Stimulated activated naive CD8-positive, alpha-beta T cell treated with anti-CD3 and anti-CD28 coated beads, Interleukin-15, amount 100 ng/mL, for 72 hours (primary cell): ENCODE data around the gene LRRC8D.

Experiments used
- ATAC-seq: fragments of 150-1000 bp; cut with Tn5 transposase; 2 replicates; pipeline ENCODE4 v1.10.0; 2021; ENCODE audit warnings: mild to moderate bottlenecking, moderate library complexity
- DNase-seq, 2 donors: peaks; one replicate each; pipeline ENCODE4 v3.0.0; 2021 to 2022
- H3K27ac Mint-ChIP-seq, 2 donors: one replicate each; pipeline ENCODE4 v1.8.0; 2022; ENCODE audit warnings: mild to moderate bottlenecking in 2 of 2, mixed read lengths in 2 of 2, moderate library complexity in 2 of 2
- H3K27me3 Mint-ChIP-seq: one replicate; pipeline ENCODE4 v1.8.0; 2022; ENCODE audit warnings: mixed read lengths
- H3K4me1 Mint-ChIP-seq: one replicate; pipeline ENCODE4 v1.8.0; 2022; ENCODE audit warnings: mild to moderate bottlenecking, mixed read lengths
- H3K4me3 Mint-ChIP-seq, 2 donors: one replicate each; pipeline ENCODE4 v1.8.0; 2022; ENCODE audit warnings: mild to moderate bottlenecking in 2 of 2, mixed read lengths in 2 of 2, moderate library complexity in 1 of 2
- H3K9me3 Mint-ChIP-seq, 2 donors: one replicate each; pipeline ENCODE4 v1.8.0; 2022; ENCODE audit warnings: mixed read lengths in 2 of 2

LRRC8D gene

DNA sequence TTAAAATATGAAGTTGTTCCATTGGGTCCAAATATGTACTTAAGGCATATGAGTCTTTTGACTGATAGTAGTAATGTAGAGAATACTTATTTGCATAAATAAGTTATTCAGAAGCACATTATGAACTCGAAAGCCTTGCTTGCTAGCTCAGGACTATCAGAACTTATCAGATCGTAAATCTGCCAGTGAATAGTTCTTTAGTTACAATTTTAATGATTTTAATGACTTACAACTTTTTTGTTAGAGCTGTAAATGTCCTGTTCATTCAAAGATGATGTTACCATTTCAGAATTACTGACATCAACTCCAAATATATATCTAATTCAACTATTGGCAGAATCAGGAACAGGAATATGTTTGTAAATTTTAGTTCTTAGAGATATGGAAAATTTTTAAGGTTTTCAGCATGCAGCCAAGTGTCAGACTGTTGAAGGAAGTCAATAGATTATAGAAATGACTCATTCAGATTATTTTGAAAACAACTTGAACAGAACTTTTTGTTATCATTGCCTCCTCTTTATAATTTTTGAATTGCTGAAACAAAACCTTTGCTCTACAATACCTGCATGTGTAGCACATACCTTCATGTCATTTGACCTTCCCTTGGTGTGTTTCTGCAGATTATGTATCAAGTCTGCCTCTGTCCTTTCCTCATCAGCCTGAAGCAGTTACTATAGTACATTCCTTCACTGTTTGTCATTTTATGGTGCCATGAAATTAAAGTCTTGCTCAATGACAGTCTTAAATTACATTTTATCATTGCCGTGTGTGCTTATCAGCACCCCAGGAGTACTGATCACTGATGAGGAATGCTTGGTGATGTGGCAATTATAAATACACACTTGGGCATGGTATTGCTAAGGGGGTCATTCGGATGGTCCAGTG lies 44.9 kb downstream of the LRRC8D start:
- H3K4me1 Mint-ChIP-seq: peaks cover 85% of the 10 kb centered on the region
- ATAC-seq (no peak), DNase-seq (no peak)
- H3K9me3 Mint-ChIP-seq: peaks cover 7 to 14% of the 10 kb centered on the region in 2 donors
- no peak overlapping the region for H3K4me3 Mint-ChIP-seq
- H3K27ac Mint-ChIP-seq: no peak overlapping the region
- no peaks in the 10 kb centered on the region for H3K27me3 Mint-ChIP-seq

DNA sequence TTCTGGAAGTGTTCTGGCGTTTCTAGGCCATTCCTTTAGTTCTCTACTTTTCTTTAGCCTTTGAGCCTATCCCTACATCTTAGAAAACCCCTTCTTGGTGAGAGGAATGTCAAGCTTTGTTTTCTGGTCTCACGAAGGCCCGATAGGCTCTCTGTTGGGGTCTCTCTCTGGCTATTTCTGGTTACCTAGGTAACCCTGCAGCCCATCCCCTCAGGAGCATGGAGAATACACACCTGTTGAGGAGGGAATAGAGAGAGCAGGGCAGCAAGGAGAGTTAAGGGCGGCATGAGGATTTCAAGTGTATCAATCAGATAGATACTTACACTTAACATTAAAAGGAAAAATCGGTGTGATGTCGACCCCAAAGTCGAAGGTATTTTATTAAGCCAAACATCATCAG lies 45.7 kb downstream of the LRRC8D start:
- DNase-seq (no peak), ATAC-seq (no peak)
- Mint-ChIP-seq H3K27me3 (no peaks in the 10 kb centered on the region), H3K4me3 (no peak overlapping the region), H3K4me1 (peaks cover 83% of the 10 kb centered on the region), H3K9me3 (peaks cover 7 to 14% of the 10 kb centered on the region in 2 donors), H3K27ac (no peak overlapping the region)

DNA sequence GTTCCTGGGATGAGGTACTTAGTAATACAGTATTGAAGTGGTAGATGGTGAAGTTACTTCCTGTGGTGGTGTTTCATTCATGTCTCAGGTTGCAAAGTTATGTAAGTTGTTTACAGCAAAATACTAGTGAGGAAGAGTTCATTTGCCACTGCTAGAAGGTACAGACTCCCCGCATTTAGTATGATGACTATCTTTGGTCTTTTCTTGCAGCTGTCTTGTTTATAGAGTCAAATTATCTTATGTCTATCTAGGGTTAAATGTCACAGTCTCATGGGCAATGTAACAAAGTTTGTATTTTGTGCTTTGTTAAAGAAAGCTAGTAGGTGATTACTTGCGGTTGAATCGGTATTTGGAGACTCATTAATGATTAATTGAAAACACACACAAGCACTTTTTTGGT lies 50.2 kb downstream of the LRRC8D start:
- H3K9me3 Mint-ChIP-seq: peaks cover 7% of the 10 kb centered on the region in 2 donors
- no peak for ATAC-seq
- H3K27me3 Mint-ChIP-seq: no peaks in the 10 kb centered on the region
- DNase-seq: no peak
- no peak overlapping the region for H3K27ac Mint-ChIP-seq
- no peak overlapping the region for H3K4me3 Mint-ChIP-seq
- H3K4me1 Mint-ChIP-seq: peaks cover 58% of the 10 kb centered on the region

DNA sequence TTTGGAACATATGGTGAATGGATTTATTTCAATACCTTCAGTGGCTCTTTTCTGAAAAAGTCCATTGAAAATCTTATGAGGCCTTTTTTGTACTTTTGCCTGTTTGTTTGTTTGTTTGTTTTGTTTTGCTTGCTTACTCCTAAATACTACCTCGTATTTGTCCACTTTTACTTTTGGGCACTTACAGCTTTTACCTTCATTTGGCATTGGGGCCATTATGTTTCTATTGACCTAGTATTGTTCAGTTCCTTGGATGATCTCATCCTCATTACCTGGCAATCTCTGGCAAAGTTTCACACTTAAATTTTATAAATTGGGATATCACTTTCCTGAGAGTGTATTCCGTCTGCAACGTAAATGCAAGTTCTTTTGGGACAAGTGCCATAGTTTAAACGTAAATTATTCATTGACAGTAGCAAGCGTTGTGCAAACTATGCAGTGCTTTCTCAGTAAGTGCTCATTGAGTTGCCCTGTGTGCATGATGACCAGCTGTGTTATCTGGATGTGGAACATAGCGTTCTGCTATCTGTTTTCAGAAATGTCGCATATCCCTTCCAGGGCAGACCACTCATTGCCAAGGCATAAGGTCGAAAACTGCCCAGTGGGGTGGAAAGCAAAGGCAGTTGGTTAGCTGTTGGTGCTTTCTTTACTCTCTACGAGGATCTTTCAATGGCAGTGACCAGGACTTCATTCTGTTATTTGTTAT lies 51.1 kb downstream of the LRRC8D start:
- Mint-ChIP-seq H3K4me3 (no peak overlapping the region), H3K27ac (no peak overlapping the region), H3K27me3 (no peaks in the 10 kb centered on the region), H3K9me3 (peaks cover 7% of the 10 kb centered on the region in 2 donors), H3K4me1 (peaks cover 55% of the 10 kb centered on the region)
- ATAC-seq (no peak), DNase-seq (no peak)

DNA sequence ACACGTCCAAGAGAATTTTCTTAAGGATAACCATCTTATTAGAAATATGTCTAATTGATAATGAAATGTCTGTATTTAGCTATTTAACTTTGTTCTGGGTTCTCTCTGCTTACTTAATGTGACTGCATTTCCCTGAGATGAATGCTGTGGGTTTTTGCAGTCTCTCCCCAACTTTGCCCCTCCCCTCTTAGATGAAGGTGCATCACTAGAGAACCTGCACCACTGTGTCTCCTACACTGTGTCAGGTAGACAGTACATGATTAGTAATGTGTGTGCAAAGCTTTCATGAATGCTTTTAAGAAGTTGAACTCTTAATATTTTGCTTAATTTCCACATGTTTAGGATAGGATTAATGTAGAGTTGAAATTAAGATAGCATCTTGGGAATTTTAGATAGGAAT lies 51.7 kb downstream of the LRRC8D start:
- H3K9me3 Mint-ChIP-seq: peaks cover 7% of the 10 kb centered on the region in 2 donors
- no peak for ATAC-seq
- H3K4me3 Mint-ChIP-seq: no peak overlapping the region
- peaks cover 49% of the 10 kb centered on the region for H3K4me1 Mint-ChIP-seq
- no peak for DNase-seq
- no peak overlapping the region for H3K27ac Mint-ChIP-seq
- no peaks in the 10 kb centered on the region for H3K27me3 Mint-ChIP-seq

DNA sequence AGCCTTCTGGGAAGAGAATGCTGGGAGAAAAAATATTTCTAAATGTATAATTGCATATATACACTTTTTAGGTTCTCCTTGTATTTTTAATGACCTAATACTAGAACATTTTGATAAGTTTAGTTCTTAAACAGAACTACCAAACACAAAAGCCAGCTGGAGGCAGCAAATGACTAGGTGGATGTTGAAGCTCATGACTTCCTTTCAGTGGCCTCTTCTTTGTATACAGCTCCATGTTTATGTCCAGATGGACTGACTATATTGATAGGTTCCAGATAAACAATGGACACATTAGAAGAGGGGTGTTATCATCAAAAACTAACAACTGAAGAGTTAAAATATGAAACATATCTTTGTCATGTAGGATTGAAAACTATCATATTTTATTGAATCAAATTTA lies 52.5 kb downstream of the LRRC8D start:
- H3K27me3 Mint-ChIP-seq: no peaks in the 10 kb centered on the region
- H3K9me3 Mint-ChIP-seq: peaks cover 7% of the 10 kb centered on the region in 2 donors
- H3K27ac Mint-ChIP-seq: no peak overlapping the region
- no peak for DNase-seq
- ATAC-seq: no peak
- H3K4me3 Mint-ChIP-seq: no peak overlapping the region
- peaks cover 50% of the 10 kb centered on the region for H3K4me1 Mint-ChIP-seq

DNA sequence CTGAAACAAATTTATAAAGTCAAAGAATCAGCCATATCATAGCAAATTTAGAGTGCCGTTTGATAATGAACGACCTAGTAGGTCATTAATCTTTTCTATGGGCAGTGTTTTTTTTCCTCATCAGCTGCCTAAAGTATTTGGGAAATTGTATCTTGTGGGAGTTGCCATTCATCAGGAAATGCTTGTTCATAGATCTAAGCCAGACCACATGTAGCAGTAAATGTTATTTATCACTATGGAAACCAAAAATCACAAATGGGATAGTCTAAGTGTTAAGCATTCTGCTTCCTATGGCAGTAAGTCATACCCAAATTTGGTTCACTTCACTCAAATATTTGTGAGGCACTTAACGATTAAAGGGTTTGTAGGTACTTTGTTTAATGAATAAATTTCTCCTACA lies 52.9 kb downstream of the LRRC8D start:
- Mint-ChIP-seq H3K9me3 (peaks cover 7% of the 10 kb centered on the region in 2 donors), H3K27ac (no peak overlapping the region), H3K4me1 (peaks cover 49% of the 10 kb centered on the region), H3K4me3 (no peak overlapping the region), H3K27me3 (no peaks in the 10 kb centered on the region)
- DNase-seq (no peak), ATAC-seq (no peak)

DNA sequence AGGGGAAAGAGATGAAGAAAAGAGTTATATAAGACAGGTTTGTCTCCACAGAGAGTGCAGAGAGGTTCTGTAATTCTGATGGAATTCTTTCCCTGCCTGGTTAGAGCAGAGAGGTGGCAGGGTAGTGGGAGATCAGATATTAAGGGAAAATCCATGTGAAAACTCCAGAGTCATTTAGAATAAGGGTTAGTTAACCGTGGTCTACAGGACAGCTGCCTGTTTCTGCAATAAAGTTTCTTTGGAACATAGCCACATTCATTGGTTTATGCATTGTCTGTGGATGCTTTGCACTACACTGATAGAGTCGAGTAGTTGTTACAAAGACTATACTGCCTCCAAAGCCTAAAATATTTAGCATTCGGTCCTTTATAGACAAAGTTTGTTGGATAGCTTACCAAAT lies 55.6 kb downstream of the LRRC8D start:
- Mint-ChIP-seq H3K4me3 (no peak overlapping the region), H3K4me1 (peaks cover 43% of the 10 kb centered on the region), H3K27ac (no peak overlapping the region), H3K9me3 (peaks cover 7 to 9% of the 10 kb centered on the region in 2 donors), H3K27me3 (no peaks in the 10 kb centered on the region)
- ATAC-seq (no peak), DNase-seq (no peak)

DNA sequence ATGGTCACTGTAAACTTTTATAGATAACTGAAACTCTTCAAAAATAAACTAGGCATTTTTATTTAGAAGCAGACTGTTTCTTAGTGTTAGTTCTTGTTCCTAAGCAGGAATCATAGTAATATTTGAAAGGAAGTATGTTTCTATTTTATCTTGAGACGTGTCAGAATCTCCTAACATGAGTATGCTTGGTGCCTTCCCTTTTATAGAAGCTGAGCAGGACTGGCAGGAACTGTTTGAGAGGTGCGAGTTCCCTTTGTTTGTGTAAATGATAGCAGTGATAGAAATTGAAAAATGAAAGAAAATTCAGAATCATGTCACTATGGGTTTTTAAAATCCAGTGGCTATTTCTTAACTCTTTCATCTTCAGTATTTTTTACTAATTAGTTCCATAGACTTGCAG lies 56.9 kb downstream of the LRRC8D start:
- H3K4me3 Mint-ChIP-seq: no peak overlapping the region
- ATAC-seq (no peak), DNase-seq (no peak)
- peak overlapping the region in 1 of 2 donors; percentile 43 for H3K27ac Mint-ChIP-seq
- H3K9me3 Mint-ChIP-seq: peaks cover 12 to 16% of the 10 kb centered on the region in 2 donors
- H3K4me1 Mint-ChIP-seq: peaks cover 48% of the 10 kb centered on the region
- no peaks in the 10 kb centered on the region for H3K27me3 Mint-ChIP-seq

DNA sequence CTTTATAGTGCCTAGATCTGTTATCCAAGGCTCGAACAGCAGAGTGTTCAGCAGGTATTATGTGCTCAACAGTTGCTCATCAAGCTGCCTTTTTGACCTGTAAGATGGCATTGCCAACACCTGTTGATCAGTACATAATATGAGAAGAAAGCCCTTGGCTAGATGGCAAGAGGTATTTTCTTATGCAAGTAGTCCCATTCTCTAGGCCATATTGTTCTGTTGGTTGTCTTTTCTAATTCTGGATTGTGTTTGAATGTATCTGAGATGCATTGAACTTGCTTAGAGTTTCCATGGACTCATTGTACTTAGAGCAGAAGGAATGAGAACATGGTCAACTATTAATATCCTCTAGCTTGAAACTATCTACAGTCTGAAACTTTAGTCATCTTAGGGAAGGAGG lies 57.4 kb downstream of the LRRC8D start:
- no peak for ATAC-seq
- DNase-seq: no peak
- Mint-ChIP-seq H3K4me3 (no peak overlapping the region), H3K27ac (no peak overlapping the region), H3K9me3 (peaks cover 15 to 16% of the 10 kb centered on the region in 2 donors), H3K27me3 (no peaks in the 10 kb centered on the region), H3K4me1 (peaks cover 51% of the 10 kb centered on the region)

DNA sequence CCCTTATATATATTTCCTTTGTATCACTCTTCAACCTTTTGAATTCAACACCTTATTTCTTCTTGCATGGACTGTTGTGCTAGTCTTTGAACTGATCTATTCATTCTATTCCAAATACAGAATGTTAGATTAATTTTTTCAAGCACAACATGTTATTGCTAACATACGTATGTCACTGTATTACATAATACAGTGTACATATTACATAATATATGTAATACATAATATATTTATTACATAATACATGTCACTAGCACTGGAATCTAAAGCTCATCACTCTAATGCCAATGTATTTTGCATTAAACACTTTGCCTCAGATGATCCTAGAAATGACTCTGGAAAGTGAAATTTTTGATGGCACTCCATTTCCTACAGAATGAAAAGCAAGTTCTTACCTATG lies 59.8 kb downstream of the LRRC8D start:
- Mint-ChIP-seq H3K4me3 (no peak overlapping the region), H3K4me1 (peaks cover 57% of the 10 kb centered on the region), H3K27me3 (no peaks in the 10 kb centered on the region), H3K27ac (no peak overlapping the region), H3K9me3 (peaks cover 15 to 16% of the 10 kb centered on the region in 2 donors)
- ATAC-seq (no peak), DNase-seq (no peak)

DNA sequence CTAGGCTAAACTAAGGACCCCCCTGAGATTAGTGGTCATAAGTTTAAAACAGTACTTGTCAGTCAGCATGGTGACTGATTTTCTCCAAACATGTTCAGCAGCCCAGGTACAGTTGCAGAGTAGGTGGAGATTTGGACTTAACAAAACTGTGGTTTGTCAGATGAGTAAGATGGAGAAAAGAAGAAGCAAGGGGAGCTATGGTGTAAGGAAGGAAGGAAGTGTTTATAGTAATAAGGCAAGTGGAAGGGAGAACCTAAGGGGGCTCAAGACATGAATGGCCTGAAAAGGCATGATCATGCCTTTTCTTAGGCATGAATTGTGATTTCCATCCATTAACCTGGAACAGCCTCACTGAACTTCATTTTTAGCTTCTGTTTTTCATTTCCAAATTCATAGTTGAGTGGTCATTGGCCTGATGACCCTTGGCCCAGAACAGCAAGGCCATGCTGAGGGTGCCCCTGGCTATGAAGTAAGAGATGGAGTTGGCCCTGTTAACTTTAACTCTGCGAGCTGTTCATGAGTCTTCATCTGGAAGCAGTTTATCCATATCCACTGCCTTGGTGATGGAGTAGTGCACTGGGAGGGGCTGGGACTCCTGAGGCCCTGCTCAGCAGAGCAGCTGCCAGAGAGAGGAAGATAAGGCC lies 60.7 kb downstream of the LRRC8D start:
- peaks cover 49% of the 10 kb centered on the region for H3K4me1 Mint-ChIP-seq
- peaks cover 15 to 16% of the 10 kb centered on the region in 2 donors for H3K9me3 Mint-ChIP-seq
- H3K4me3 Mint-ChIP-seq: no peak overlapping the region
- ATAC-seq (peak; percentile 97), DNase-seq (peak in 1 of 2 donors; percentile 14)
- no peak overlapping the region for H3K27ac Mint-ChIP-seq
- no peaks in the 10 kb centered on the region for H3K27me3 Mint-ChIP-seq

DNA sequence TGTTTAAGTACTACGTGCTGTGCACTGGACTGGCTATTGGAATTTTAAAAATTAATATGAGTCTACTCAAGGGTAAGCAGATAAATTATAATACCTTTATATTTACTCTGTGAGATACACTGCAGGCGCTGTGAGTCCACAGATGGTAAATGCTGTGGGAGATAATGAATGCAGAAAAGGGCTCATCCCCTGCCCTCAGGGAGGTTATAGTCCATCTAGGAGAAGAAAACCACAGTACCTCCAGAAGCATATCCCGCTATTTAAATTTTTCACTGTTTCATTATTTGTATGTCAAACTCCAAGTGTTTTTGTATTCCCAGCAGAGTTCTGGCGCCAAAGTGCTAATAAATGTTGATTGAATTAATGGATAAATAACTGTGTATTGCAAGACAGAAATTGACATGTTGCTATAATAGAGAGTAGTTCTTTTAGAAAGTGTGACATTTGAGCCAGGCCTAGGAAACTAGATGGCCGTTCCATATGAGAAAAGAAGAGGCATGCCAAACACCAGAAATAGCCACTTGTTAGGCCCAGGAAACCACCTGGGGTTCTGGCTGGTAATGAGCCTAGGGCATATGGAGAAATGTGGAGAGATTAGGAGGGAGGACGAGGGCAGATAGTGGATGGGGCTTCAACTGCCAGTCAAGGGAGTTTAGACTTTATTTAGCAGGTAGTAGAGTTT lies 61.7 kb downstream of the LRRC8D start:
- DNase-seq (no peak), ATAC-seq (no peak)
- H3K9me3 Mint-ChIP-seq: peaks cover 15 to 16% of the 10 kb centered on the region in 2 donors
- H3K27me3 Mint-ChIP-seq: no peaks in the 10 kb centered on the region
- H3K4me3 Mint-ChIP-seq: no peak overlapping the region
- peaks cover 49% of the 10 kb centered on the region for H3K4me1 Mint-ChIP-seq
- H3K27ac Mint-ChIP-seq: no peak overlapping the region

DNA sequence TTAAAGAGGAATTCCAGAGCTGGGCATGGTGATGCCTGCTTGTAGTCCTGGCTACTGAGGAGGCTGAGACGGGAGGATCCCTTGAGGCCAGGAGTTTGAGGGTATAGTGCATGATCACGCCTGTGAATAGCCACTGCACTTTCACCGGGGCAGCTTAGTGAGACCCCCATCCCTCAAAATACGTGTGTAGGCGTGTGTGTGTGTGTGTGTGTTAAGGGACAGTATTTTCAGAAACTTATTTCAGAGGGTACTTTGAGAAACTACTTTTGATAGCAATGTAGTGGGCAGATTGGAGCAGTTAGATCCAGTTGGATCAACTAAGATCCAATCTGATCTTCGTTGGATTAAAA lies 62.2 kb downstream of the LRRC8D start:
- H3K27ac Mint-ChIP-seq: no peak overlapping the region
- H3K4me3 Mint-ChIP-seq: no peak overlapping the region
- no peaks in the 10 kb centered on the region for H3K27me3 Mint-ChIP-seq
- peaks cover 49% of the 10 kb centered on the region for H3K4me1 Mint-ChIP-seq
- peaks cover 15 to 16% of the 10 kb centered on the region in 2 donors for H3K9me3 Mint-ChIP-seq
- ATAC-seq: no peak
- no peak for DNase-seq

DNA sequence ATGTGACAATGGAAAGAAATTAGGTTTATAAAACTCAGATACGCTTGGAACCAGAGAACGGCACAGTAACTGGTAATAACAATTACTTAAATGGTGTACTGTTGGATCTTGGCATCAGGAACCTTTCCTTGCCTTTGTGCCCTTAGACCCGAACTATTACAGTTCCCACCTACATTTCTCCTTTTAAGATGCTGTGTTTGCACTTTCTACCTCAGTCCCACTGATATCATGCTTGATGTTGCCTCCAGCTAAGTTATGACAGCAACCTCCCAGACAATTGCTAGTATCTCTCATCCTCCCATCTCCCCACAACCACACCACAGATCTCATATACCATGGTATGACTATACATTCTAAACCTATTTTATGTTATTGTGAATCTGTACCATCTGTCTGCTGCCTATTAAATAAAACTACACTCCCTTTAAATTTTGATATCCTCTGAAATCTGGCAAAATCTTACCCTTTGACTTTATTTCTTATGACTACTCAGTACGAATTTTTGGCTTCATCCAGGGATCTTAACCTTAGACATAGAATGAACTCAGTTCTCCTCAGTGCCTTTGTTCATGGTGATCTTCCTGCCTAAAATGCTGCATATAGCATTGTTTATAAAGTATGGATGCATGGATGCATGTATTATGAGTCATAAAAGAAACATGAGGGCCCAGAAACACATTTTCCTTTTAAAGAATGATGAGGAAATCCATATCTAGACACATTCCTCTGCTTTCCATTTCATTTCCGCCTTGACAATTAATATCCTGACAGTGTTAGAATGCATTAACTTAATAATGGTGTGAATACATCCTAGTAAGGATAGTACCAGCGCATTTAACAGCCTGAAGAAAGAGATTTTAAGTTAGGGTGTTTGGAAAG lies 64.1 kb downstream of the LRRC8D start:
- Mint-ChIP-seq H3K27me3 (no peaks in the 10 kb centered on the region), H3K4me1 (peaks cover 39% of the 10 kb centered on the region), H3K27ac (no peak overlapping the region), H3K9me3 (peaks cover 15 to 16% of the 10 kb centered on the region in 2 donors), H3K4me3 (no peak overlapping the region)
- ATAC-seq (peak; percentile 56), DNase-seq (no peak)
